Measurements from ENCODE around the gene PER2. TPM values are rescaled to one million over a fixed set of nuclear protein-coding genes. Genes with fewer than 3 reads are reported as not detected.

Gene PER2
- total and polyA plus RNA-seq, 2 of the 13 experiments (the other 11 are each of a cell fraction or from before 2014, with no cell fraction given), result 5.1 to 9.4 TPM

- TF ChIP-seq ZBED4 (CRISPR knock-in tag; IDR thresholded peaks at IDR 0.05; ENCODE audit: borderline replicate concordance) (peak; percentile 65; the same call in 1 of the 2 replicates), ZNF124 (CRISPR knock-in tag; IDR thresholded peaks at IDR 0.05) (peak; percentile 63; the same call in 1 of the 2 replicates), ZNF772 (CRISPR knock-in tag; IDR thresholded peaks at IDR 0.05) (no peak; the same call in 1 of the 2 replicates), MTERF4 (CRISPR knock-in tag; IDR thresholded peaks at IDR 0.05) (0 out of 2 replicates have a peak, but pooled peaks have one; percentile 67), ZNF547 (CRISPR knock-in tag; IDR thresholded peaks at IDR 0.05) (peak; percentile 42; the same call in 1 of the 2 replicates), MEIS1 (CRISPR knock-in tag; IDR thresholded peaks at IDR 0.05; ENCODE audit: borderline replicate concordance) (no peak), SMARCC2 (IDR thresholded peaks at IDR 0.05) (no peak), ZNF484 (CRISPR knock-in tag; IDR thresholded peaks at IDR 0.05; ENCODE audit: borderline replicate concordance, low read depth) (no peak), ZKSCAN1 (IDR thresholded peaks at IDR 0.05; ENCODE audit: low read length) (no peak), MIER2 (CRISPR knock-in tag; IDR thresholded peaks at IDR 0.05) (no peak), ATF5 (CRISPR knock-in tag; IDR thresholded peaks at IDR 0.05; ENCODE audit: low read depth) (0 out of 2 replicates have a peak, but pooled peaks have one; percentile 79), ZNF703 (CRISPR knock-in tag; IDR thresholded peaks at IDR 0.05; ENCODE audit: borderline replicate concordance) (no peak), CREBL2 (CRISPR knock-in tag; IDR thresholded peaks at IDR 0.05; ENCODE audit: borderline replicate concordance) (no peak), PATZ1 (CRISPR knock-in tag; IDR thresholded peaks at IDR 0.05) (peak; percentile 70), NFE2L2 (IDR thresholded peaks at IDR 0.05; ENCODE audit: low read length) (no peak), CENPX (CRISPR knock-in tag; IDR thresholded peaks at IDR 0.05) (no peak), ZNF569 (CRISPR knock-in tag; IDR thresholded peaks at IDR 0.05; ENCODE audit: borderline replicate concordance) (no peak), DRAP1 (CRISPR knock-in tag; IDR thresholded peaks at IDR 0.05) (no peak)
These were observed 85.1 kb downstream of the PER2 start, which contains the start of gene ILKAP (continued) for GRCh38 chr2:238203094-238203972.
